ENCODE data around the gene TMC2.

- TF ChIP-seq CTCF (conservative IDR thresholded peaks at IDR 0.05; ENCODE audit: low read depth, low read length) = no peak
- TF ChIP-seq MAZ (IDR thresholded peaks at IDR 0.05; ENCODE audit: borderline replicate concordance, low read depth, low read length) = no peak
- no peak for TF ChIP-seq USF2 (IDR thresholded peaks at IDR 0.05; ENCODE audit: low read depth, low read length)
- TF ChIP-seq CHD1 (IDR thresholded peaks at IDR 0.05; ENCODE audit: low read depth, low read length) = no peak
- no peak for TF ChIP-seq POLR2A (IDR thresholded peaks at IDR 0.05; ENCODE audit: low read depth, low read length)
- TF ChIP-seq ELK1 (IDR thresholded peaks at IDR 0.05; ENCODE audit: borderline replicate concordance, low read depth, low read length) = no peak
- no peak for TF ChIP-seq RFX5 (IDR thresholded peaks at IDR 0.05; ENCODE audit: low read depth, low read length)
- no peak for TF ChIP-seq MXI1 (IDR thresholded peaks at IDR 0.05; ENCODE audit: borderline replicate concordance, low read depth, low read length)
- TF ChIP-seq CEBPB (IDR thresholded peaks at IDR 0.05; ENCODE audit: low read depth, low read length) = no peak
- no peak for TF ChIP-seq SMC3 (IDR thresholded peaks at IDR 0.05; ENCODE audit: low read depth, low read length)
- TF ChIP-seq RAD21 (IDR thresholded peaks at IDR 0.05; ENCODE audit: low read length) = no peak
These were observed 80.8 kb downstream of the TMC2 start for GRCh38 chr20:2617099-2617714.
